ENCODE measurements around the gene MAD1L1.
"Not testable (repeated sequence)": the region's sequence is repeated elsewhere in the genome, so short reads cannot be mapped to it uniquely, and the experiment has no call there.

Gene MAD1L1

DNA sequence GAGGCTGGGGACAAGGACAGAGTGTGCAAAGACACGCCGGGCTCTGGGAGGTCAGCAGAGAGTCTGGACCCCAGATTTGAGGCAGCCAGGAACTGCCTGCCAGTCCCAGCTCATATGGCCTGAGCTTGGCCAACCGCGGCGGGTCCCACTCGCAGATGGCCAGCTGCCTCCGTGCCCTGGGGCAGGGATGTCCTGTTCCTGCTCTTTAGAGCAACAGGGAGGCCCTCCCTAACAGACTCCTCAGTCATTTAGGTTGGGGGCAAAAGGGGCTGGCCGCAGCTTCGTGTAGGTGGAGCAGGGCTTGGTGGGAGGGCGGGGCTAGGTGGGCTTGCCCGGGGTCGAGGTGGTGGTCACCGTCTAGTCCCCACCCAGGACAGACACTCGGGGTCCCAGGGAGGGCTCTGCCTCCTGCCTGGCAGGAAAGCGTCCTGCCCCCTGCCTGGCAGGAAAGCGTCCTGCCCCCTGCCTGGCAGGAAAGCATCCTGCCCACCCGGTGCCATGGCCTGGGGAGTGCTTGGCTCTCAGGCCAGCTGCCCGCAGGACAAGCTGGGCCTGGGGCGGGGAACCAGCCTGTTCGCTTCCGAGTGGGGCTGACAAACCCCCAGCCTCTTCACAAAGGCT, 393.7 kb downstream of the MAD1L1 start:
- DNase-seq (ENCODE audit: low spot score) = not testable (repeated sequence)

DNA sequence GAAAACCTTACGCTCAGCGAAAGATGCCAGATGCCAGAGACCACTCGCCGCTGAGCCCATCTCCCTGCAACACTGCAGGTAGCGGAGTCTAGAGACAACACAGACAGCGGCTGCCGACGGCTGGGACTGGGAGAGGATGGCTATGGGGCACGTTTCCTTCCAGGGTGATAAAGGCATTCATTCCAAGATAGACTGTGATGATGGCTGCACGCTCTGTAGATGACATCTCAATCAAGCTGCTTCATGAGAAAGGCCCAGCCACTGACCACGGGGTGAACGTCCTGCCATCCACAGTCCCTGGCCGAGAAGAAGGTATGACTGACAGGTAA, 394.2 kb downstream of the MAD1L1 start:
- DNase-seq (ENCODE audit: low spot score) = not testable (repeated sequence)

DNA sequence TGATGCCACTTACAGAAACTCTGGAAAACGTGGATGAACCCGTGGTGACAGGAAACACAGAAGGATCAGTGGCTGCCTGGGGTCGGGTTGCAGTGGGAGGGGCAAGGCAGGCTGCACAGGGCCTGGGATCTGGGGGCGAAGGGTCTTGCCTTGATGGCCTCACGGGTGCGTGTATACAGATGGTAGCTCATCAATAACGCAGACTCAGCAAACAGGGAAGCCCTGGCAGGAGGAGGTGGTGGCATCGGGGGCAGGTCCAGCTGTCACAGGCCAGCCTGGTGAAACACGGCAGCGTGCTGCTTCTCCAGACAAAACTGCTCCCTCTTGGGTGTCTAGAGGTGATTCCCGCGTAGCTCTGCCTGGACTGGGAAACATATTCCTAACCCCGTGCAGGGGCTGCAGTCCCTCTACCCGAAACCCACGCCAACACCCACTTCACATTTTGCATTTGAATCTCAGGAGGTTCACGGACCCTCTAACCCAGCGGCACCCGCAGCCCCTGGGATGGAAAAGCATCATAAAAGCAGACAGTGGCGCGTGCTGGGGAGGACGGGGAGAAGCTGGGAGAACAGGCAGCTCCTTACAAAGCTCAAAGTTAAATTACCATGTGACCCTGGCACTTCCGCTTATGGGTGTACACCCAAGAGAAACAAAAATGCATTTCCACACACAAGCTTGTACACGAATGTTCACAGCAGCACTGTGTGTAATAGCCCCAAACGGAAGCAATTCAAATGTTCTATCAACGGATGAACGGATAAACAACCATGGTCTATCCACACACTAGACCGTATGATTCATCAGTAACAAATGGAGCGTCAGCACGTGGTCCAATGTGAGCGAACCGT, 394.8 kb downstream of the MAD1L1 start:
- DNase-seq (ENCODE audit: low spot score) = not testable (repeated sequence)

DNA sequence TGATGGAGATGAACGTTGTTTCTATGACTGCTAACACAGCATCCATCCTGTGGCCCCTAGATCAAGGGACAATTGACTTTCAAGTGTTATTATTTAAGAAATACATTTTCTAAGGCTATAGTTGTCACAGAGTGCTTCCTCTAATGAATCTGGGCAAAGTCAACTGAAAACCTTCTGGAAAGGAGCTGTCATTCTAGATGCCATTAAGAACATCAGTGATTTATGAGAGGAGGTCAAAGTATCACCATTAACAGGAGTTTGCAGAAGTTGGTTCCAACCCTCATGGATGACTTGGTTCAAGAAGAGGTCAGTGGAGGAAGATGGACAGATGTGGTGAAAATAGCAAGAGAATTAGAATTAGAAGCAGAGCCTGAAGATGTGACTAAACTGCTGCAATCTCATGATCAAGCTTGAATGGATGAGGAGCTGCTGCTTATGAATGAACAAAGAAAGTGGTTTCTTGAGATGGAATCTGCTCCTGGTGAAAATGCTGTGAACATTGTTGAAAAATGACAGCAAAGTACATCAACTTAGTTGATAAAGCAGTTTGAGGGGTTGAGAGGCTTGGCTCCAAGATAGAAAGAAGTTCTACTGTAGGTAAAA, 400.7 kb downstream of the MAD1L1 start:
- DNase-seq (ENCODE audit: low spot score) = not testable (repeated sequence)

DNA sequence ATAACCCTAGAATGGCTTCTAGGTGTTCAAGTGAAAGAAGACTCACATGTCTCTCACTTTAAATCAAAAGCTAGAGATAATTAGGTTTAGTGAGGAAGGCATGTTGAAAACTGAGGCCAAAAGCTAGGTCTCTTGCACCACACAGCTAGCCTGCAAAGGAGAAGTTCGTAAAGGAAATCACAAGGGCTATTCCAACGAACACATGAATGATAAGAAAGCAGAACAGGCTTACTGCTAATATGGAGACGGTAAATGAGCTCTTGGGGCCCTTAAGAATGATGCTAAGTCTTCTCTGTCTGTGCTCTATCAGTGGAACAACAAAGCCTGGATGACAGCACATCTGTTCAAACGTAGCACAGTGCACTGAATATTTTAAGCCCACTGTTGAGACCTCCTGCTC, 401.3 kb downstream of the MAD1L1 start:
- not testable (repeated sequence) for DNase-seq (ENCODE audit: low spot score)

DNA sequence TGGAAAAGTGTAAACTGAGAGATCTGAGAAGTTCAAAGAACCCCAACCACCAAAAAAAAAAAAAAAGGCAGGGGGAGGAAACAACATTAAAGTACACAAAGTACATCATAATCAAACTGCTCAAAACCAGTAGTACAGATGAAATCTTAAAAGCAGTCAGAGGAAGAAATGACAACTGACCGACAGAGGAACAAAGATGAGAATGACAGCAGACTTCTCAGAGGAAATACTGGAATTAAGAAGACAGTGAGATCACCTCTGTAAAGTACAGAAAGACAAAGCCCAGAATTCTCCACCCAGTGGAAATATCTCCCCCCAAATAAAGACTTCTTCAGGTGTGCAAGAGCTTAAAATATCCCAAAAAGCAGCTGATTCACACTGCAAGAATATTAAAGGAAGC, 403.1 kb downstream of the MAD1L1 start:
- DNase-seq (ENCODE audit: low spot score) = not testable (repeated sequence)

DNA sequence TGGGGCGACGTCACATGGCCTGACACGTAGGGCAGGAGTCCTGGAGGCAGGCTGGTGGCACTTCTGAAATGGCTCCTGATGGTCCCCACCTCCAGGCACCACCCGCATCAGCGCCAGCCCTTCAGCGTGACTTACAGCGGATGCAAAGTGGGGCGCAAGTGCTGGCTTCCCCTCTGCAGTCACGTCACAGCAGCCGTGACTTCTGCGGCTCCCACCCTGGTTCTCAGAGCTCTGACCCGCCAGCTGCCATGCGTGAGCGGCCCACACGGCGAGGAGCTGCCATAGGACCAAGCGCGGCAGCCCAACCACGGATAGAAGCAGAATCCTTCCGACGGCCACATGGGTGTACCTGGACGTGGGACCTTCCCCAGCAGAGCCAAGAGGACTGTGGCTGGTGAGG, 403.6 kb downstream of the MAD1L1 start:
- no peak for DNase-seq (ENCODE audit: low spot score)

DNA sequence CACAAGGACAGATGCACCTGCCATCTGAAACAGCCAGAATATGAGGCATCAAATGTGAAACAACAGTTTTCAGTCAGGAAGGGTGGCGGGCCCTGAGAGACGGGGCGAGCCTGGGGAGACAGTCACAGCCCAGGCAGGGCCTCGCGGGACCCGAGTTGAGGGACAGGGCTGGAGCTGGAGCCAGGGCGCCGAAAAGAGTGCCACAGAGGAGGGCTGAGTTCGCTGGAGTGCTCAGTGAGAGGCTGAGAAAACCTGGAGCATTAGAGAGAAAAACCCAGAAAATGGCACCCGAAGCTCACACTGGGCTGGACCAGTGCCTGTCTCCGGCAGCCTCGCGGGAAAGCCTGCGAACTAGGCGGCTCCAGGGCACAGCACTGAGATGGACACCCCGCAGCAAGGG, 404.6 kb downstream of the MAD1L1 start:
- DNase-seq (ENCODE audit: low spot score) = not testable (repeated sequence)

DNA sequence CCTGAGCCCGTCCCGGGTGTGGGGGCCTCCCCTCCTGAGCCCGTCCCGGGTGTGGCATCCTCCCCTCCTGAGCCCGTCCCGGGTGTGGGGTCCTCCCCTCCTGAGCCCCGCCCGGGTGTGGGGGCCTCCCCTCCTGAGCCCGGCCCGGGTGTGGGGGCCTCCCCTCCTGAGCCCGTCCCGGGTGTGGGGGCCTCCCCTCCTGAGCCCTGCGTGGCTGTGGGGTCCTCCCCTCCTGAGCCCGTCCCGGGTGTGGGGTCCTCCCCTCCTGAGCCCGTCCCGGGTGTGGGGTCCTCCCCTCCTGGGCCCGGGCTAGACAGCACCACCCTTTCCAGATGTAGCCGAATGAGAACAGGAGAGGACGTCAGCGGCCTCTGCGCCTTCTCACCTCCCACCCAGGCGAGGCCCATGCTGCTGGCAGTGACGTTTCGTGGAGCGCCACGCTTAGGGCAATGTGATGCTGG, 405.2 kb downstream of the MAD1L1 start:
- DNase-seq (ENCODE audit: low spot score) = not testable (repeated sequence)

DNA sequence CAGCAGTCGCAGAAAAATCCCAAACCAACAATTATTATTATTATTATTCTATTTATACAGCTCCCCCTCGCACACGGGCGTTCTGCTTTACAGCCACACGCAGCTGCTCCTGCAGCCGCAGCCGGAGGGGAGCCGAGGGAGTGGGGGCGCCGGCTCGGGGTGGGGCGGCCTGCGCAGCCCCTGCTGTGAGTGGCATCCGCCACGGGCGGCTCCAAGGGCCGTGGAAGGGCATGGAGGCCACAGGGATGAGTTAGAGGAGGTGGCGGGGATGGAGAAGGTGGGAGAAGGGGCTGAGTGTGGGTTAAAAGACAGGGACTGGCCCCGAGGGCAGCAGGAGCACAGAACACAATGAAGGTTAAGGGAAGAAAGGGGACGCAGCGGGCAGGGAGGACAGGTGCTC, 405.8 kb downstream of the MAD1L1 start:
- DNase-seq (ENCODE audit: low spot score) = not testable (repeated sequence)

DNA sequence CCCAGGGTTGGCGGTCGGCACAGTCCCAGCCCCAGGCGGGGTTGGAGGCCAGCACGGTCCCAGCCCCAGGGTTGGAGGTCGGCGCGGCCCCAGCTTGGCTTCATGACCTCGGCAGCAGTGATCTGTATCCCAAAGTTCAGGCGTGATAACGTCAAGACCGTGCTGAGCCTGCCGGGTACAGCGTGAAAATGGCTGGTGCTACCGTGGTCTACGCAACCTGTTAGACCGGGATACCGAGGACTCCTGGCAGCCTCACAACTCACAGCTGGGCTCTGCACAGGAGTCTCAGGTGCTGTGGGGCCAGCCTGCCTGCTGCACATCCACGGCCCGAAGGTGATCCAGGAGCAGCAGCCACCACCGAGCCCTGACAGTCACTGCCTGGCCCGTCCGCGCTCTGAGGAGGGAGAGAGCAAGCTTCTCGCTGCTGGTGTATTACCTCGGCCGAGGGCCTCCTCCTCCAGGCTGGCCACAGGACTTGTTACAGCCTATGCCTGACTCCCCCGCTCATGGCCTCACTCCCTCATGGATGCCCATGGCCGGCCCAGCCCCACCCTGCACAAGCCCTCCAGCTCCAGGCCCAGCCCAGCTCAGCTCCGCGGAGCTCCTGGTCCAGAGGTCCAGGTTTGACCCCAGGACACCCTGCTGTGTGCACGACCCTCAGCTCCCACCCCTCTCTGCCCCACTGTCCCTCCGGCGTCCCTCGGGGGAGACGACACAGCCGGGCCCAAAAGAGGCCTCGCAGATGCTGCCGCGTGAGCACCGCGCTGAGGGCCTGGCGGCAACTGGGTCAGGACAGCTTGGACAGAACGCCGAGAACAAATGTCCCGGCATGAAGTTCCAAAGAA, 406.6 kb downstream of the MAD1L1 start:
- no peak for DNase-seq (ENCODE audit: low spot score)

DNA sequence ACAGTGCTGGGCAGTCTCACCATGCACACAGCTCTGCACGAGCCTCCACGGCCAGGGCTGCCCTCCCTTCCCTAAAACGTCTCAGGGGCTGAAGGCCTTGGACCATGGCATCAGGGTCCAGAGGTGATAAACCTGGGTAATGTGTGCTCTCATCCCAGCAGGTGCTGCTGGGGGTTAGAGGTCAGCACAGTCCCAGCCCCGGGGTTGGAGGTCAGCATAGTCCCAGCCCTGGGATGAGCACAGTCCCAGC, 407.2 kb downstream of the MAD1L1 start:
- DNase-seq (ENCODE audit: low spot score) = not testable (repeated sequence)

DNA sequence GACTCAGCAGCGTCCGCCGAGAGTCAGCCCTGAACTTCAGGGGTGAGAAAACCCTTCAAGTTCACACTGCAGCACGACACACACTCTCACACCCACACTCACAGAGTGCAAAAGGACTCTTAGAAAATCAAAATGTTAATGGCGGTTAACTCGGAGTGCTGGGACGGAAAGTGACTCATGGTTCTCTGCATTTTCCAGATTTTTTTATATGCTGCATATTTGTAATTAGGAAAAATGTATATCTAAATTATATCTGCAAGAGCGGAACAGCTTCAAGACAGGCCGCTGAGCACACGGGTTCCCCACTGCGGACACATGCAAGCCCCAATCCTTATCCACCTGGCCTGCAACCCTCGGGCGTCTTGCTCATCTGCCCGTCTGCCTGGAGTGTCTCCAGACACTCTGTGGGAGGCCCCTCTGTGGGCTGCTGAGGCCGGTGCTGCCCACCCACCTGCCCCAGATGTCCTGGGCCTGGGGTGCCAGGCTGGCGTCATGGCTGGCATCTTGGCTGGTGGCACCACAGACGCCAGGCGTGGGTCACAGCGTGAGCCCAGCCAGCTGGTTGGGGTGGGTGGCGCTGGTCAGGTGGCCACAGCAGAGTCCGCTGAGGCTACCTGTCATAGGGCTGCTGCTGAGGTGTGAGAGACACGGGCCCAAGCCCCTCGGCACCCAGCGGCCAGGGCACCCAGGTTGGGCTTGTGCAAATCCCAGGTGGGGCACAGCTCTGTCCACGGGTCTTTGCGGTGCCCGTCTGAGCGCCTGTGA, 407.7 kb downstream of the MAD1L1 start:
- not testable (repeated sequence) for DNase-seq (ENCODE audit: low spot score)

DNA sequence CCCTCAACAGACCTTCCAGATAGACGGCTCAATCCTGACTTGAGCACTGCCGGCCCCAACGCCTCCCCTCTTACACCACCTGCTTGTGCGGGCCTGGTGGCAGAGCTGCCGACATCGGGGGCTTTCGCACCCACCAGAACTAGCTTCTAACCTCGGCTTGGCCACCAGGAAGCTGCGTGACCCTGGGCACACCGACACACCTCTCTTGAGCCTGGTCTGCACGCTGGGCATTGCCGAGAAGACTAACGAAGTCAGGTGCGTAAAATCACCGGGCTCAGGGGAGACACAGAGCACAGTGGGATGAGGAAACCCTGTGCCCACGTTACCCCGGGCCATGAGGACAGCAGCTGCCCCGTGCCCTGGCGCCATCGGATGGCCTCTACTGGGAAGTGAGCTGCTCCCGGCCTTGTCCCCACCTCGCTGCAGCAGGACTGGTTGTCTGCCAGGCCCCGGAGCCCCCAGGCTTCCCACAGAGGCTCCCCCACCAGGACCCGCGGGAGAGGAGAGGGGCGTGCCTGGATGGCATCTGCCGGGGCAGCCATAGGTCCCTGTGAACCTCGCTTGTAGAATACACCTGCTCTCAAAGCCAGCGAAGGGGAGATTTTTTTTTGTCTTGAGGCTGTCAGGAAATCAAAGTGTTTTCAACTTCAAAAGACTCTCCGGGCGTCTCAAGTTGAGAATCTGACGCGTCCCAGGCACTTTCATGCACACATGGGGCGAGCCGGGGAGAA, 408.4 kb downstream of the MAD1L1 start:
- not testable (repeated sequence) for DNase-seq (ENCODE audit: low spot score)

DNA sequence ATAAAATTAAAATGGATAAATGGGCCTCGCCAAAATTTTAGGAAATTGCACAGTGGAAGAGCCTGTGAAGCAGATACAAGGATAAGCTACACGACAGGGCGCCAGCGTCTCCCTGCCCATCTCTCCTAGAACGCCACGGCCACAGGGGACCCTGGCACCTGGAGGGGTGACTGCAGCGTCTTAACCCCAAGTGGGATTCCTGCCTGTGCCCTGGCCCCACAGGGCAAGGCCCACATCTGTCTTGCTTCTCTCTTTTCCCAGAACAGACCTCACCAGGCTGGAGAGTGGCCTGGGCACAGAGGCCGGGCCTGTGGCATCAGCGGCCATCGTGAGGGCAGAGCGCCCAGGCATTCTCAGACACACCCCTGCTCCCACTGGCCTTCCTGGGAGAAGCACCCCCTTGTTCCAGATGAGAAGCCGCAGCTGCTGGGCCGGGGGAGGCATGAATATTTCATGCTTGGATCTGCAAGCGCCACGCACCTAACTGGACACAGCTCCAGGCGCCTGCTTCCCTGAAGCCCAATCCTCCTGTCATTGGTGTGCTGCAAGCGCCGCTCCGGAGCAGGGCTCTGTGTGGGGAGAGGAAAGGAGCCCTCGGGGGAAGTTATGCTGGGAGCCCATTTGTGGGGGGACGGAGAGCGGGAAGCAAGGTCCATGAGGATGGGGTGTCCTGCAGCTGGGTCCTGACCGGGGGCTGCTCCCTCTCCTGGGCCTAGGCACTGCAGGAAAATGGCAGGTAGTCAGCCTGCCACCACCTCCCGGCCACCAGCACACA, 409.2 kb downstream of the MAD1L1 start:
- no peak for DNase-seq (ENCODE audit: low spot score)

DNA sequence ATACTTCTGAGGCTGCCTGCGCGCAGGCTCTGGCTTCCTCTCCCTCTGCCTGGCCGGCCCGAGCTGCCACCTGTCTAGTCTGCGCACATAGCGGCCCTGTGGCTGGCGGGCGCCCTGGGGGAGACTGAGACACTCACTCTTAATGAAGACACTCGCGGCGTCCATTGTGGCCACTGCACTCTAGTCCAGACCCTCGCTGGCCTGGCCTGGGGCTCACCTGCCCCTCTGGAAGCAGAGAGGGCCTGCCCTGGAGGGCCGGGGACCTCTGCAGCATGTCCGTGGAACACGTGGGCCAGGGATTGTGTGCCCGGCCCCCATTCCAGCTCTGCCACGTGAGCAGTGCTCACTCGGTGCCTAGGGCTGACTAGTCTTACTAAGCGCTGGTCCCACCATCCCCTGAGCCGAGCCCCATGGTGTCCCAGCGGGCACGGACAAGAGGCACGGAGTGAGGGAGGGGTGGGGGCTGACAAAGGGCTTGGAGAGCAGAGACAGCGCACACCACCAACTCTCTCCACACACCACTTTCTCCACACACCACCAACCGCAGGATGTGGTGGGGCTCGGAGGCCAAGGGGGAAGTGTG, 413.4 kb downstream of the MAD1L1 start:
- no peak for DNase-seq (ENCODE audit: low spot score)

DNA sequence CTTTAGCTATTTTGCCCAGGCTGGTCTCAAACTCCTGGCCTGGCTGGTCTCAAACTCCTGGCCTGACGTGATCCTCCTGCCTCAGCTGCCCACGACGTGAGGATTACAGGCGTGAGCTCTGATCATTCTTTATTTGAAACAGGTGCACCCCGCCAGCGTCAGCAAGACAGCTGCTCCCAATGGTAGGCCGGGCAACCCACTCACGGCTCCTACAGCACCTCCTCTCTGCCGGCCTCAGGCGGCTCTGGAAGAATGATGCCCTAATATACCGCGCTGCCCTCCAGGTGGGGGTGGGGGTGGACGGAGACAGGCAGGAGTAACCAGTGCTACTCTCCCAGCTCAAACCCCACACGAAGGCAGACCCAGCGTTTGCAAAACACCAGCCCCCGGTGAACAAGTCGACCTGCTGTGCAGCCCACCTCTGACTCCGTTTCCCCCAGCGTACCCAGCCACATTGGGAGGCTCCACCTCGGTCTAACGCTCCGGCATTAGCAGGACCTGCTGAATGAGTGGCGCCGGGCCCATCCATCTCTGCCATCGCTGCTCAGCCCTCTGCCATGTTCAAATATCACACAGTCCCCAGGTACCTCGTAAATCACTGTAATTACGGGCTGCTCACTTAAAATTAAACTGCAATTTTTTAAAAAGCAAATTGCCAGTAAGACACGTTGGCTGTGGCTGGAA, 414.0 kb downstream of the MAD1L1 start:
- DNase-seq (ENCODE audit: low spot score) = no peak

DNA sequence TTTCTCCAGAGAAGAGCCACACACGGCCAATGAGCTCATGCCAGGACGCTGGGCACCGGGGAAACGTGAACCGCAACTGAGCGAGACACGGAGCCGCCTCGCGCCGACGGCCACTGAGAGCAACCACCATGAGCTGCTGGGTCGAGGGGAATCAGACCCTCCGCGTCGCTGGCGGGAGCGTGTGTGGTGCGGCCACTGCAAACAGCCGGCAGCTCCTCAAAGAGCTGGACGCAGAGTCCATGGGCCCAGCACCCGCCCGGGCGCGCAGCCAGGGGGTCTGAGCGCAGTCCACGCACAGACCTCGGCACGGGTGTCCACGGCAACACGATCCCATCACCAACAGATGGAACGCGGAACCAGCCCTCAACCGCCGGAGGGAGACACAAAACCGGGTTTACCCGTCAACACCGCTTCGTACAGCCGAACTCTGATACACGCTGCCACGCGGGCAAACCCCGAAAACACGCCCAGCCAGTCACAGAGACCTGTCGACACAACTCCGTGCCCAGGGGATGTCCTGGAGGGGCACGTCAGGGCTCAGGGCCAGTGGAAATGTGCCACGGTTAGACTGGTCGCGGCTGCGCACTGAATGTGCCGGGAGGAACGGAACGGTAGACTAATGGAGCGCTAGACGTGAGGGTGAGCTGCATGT, 415.6 kb downstream of the MAD1L1 start:
- DNase-seq (ENCODE audit: low spot score) = no peak

DNA sequence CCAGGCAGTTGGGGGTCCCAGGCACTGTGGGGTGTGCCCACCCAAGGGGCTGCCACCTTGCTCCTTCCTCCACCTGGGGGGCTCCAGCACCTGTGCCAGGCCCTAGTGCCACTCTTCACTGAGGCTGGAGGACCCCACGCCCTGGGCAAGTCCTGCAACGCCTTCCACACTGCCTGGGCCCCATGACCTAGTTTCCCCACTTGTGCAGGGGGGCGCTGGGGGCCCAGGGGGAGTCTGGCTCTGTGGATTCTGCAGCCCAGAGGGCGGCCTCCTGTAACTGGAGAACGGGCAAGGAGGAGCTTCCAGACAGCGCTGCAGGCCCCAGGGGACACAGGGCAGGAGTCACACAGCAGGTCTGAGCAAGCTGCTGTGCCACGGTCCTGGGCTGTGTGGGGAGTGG, 416.3 kb downstream of the MAD1L1 start:
- DNase-seq (ENCODE audit: low spot score) = not testable (repeated sequence)
